ENCODE data around the gene ZNF316. TPM values are rescaled to one million over a fixed set of nuclear protein-coding genes. Genes with fewer than 3 reads are reported as not detected.
"Not testable (repeated sequence)": the region's sequence is repeated elsewhere in the genome, so short reads cannot be mapped to it uniquely, and the experiment has no call there.

Gene ZNF316
- total and polyA plus RNA-seq, 12 donors: 7.6 to 20.8 (median 14.0) TPM

GRCh38 chr7:6658618-6659345, 21.7 kb downstream of the ZNF316 start:
- ATAC-seq (no peak), DNase-seq (no peak)
- TF ChIP-seq, protein P1, sequence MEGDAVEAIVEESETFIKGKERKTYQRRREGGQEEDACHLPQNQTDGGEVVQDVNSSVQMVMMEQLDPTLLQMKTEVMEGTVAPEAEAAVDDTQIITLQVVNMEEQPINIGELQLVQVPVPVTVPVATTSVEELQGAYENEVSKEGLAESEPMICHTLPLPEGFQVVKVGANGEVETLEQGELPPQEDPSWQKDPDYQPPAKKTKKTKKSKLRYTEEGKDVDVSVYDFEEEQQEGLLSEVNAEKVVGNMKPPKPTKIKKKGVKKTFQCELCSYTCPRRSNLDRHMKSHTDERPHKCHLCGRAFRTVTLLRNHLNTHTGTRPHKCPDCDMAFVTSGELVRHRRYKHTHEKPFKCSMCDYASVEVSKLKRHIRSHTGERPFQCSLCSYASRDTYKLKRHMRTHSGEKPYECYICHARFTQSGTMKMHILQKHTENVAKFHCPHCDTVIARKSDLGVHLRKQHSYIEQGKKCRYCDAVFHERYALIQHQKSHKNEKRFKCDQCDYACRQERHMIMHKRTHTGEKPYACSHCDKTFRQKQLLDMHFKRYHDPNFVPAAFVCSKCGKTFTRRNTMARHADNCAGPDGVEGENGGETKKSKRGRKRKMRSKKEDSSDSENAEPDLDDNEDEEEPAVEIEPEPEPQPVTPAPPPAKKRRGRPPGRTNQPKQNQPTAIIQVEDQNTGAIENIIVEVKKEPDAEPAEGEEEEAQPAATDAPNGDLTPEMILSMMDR (IDR thresholded peaks at IDR 0.05): no peak
- 30 to 37% methylated on average over 11 of the region's 11 CpGs for WGBS, 2 donors
- Histone ChIP-seq H3K4me3 (no peak overlapping the region), H3K9me3 (no peaks in the 10 kb centered on the region), H3K27me3 (peaks cover 0 to 6% (median 0%) of the 10 kb centered on the region in 7 donors), H3K27ac (no peak overlapping the region), H3K4me1 (no peaks in the 10 kb centered on the region), H3K36me3 (peaks cover 0 to 20% (median 10%) of the 10 kb centered on the region in 9 donors)
- intact Hi-C loops (cut with DNase I): no loop called here

DNA sequence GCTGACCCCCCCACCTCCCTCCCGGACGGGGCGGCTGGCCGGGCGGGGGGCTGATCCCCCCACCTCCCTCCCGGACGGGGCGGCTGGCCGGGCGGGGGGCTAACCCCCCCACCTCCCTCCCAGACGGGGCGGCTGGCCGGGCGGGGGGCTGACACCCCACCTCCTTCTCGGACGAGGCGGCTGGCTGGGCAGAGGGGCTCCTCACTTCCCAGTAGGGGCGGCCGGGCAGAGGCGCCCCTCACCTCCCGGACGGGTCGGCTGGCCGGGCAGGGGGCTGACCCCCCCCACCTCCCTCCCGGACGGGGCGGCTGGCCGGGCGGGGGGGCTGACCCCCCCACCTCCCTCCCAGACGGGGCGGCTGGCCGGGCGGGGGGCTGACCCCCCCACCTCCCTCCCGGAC, 33.7 kb downstream of the ZNF316 start:
- H3K27ac ChIP-seq; H3K4me3 ChIP-seq; H3K4me1 ChIP-seq; ATAC-seq; H3K27me3 ChIP-seq; DNase-seq; intact Hi-C loops (cut with DNase I): not testable (repeated sequence)
- H3K36me3 ChIP-seq: peaks cover 0 to 25% (median 0%) of the 10 kb centered on the region in 9 donors
- 95 to 99% methylated on average over 10 to 23 of the region's 34 CpGs for WGBS, 2 donors
- H3K9me3 ChIP-seq: peaks cover 0 to 84% (median 47%) of the 10 kb centered on the region in 11 donors

DNA sequence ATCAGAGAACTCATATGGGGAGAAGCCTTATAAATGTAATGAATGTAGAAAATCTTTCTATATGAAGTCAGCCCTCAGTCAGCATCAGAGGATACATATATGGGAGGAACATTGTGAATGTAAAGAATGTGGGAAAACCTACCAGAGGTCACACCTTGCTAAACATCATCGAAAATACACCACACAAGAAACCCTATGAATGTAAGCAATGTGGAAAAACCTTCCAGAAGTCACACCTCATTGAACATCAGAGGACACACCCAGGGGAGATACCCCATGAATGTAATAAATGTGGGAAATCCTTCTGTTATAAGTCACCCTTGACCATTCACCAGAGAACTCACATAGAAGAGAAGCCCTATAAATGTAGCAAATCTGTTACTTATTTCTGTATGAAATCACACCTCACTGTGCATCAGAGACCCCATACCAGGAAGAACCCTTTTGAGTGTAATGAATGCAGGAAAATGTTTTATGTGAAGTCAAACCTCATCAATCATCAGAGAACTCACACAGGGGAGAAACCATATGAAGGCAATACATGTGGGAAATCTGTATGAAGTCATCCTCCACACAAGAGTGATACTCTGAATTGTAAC, 38.8 kb downstream of the ZNF316 start:
- H3K27me3 ChIP-seq: no peaks in the 10 kb centered on the region
- TF ChIP-seq, protein P1 (IDR thresholded peaks at IDR 0.05): no peak
- DNase-seq: no peak
- no peaks in the 10 kb centered on the region for H3K4me1 ChIP-seq
- H3K27ac ChIP-seq: no peak overlapping the region
- H3K36me3 ChIP-seq: peaks cover 0 to 25% (median 0%) of the 10 kb centered on the region in 9 donors
- intact Hi-C loops (cut with DNase I): no loop called here
- 96% methylated on average over 1 of the region's 1 CpG for WGBS, 2 donors
- no peak for ATAC-seq
- no peak overlapping the region for H3K4me3 ChIP-seq
- H3K9me3 ChIP-seq: peaks cover 3 to 91% (median 86%) of the 10 kb centered on the region in 11 donors

- H3K4me3 ChIP-seq: no peak overlapping the region
- no peak for DNase-seq
- TF ChIP-seq, protein P1 (IDR thresholded peaks at IDR 0.05): no peak
- peaks cover 0 to 30% (median 3%) of the 10 kb centered on the region in 9 donors for H3K36me3 ChIP-seq
- intact Hi-C loops (cut with DNase I): no loop called here
- H3K9me3 ChIP-seq: peaks cover 0 to 100% (median 100%) of the 10 kb centered on the region in 11 donors
- no peak overlapping the region for H3K27ac ChIP-seq
- no peaks in the 10 kb centered on the region for H3K4me1 ChIP-seq
- no peak for ATAC-seq
- no peaks in the 10 kb centered on the region for H3K27me3 ChIP-seq
- 96 to 100% methylated on average over 1 of the region's 1 CpG for whole genome bisulfite sequencing, 2 donors
These were observed 43.0 kb downstream of the ZNF316 start for GRCh38 chr7:6680146-6680545.

DNA sequence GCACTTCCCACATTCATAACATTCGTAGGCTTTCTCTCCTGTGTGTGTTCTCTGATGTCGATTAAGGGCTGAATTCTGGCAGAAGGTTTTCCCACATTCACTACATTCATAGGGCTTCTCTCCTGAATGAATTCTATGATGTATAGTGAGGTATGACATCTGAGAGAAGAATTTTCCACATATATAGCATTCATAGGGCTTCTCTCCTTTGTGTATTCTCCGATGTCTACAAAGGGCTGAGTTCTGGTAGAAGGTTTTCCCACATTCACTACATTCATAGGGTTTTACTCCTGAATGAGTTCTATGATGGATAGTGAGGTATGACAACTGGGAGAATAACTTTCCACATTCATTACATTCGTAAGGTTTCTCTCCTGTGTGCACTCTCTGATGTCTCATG, 54.0 kb downstream of the ZNF316 start:
- H3K27ac ChIP-seq: no peak overlapping the region
- H3K27me3 ChIP-seq: no peaks in the 10 kb centered on the region
- peaks cover 10 to 100% (median 99%) of the 10 kb centered on the region in 11 donors for H3K9me3 ChIP-seq
- no peak for DNase-seq
- ATAC-seq: no peak
- TF ChIP-seq, protein P1 (IDR thresholded peaks at IDR 0.05): no peak
- 99% methylated on average over 4 of the region's 4 CpGs for WGBS, 2 donors
- H3K4me3 ChIP-seq: no peak overlapping the region
- intact Hi-C loops (cut with DNase I): no loop called here
- H3K4me1 ChIP-seq: no peaks in the 10 kb centered on the region
- H3K36me3 ChIP-seq: peaks cover 45 to 100% (median 100%) of the 10 kb centered on the region in 9 donors
